Esophagus muscularis mucosa (tissue), 4 donors: ENCODE results near the gene CPAMD8. TPM values are rescaled to one million over a fixed set of nuclear protein-coding genes. Genes with fewer than 3 reads are reported as not detected.
"Not testable (repeated sequence)": the region's sequence is repeated elsewhere in the genome, so short reads cannot be mapped to it uniquely, and the experiment has no call there.

Experiments
- DNase-seq: peaks from one replicate; pipeline ENCODE4 v3.0.0-alpha.2; 2017; ENCODE audit errors: extremely low spot score
- H3K27ac ChIP-seq, 4 donors: fragments of 200-600 bp; sonication (generic); replicated peaks in 1 of 4; 1 replicate in 3 of 4; 2 replicates in 1 of 4; pipeline ENCODE4 v1.5.1; 2016 to 2019; ENCODE audit warnings: mild to moderate bottlenecking in 1 of 4
- H3K27me3 ChIP-seq, 4 donors: fragments of 200-600 bp; sonication (generic); one replicate each; pipeline versions ENCODE4 v1.5.1 to v1.6.0; 2016 to 2019
- H3K36me3 ChIP-seq, 4 donors: fragments of 200-600 bp; sonication (generic); one replicate each; pipeline ENCODE4 v1.5.1; 2016 to 2019
- H3K4me1 ChIP-seq, 4 donors: fragments of 200-600 bp; sonication (generic); one replicate each; pipeline ENCODE4 v1.5.1; 2016 to 2019
- H3K4me3 ChIP-seq, 4 donors: fragments of 200-600 bp; sonication (generic); 1 replicate in 2 of 4; 2 replicates in 2 of 4; pipeline ENCODE4 v1.5.1; 2016 to 2019; ENCODE audit warnings: mild to moderate bottlenecking in 4 of 4, moderate library complexity in 1 of 4
- H3K9me3 ChIP-seq, 4 donors: fragments of 200-600 bp; sonication (generic); 1 replicate in 3 of 4; 2 replicates in 1 of 4; pipeline ENCODE4 v1.5.1; 2016 to 2019
- CTCF ChIP-seq, 3 experiments: fragments of 200-600 bp in 2 of 3; fragments of 450-650 bp in 1 of 3; sonication (generic) in 2 of 3; IDR thresholded peaks; one replicate each; pipeline ENCODE4 v1.5.1; 2017 to 2019; ENCODE audit warnings: antibody characterized with exemption in 3 of 3, mild to moderate bottlenecking in 2 of 3, moderate library complexity in 1 of 3
- EP300 ChIP-seq: sonication (generic); formaldehyde crosslinking; IDR thresholded peaks from one replicate; pipeline ENCODE4 v1.6.1; 2017; ENCODE audit warnings: antibody characterized with exemption
- POLR2A ChIP-seq: fragments of 450-650 bp; IDR thresholded peaks from one replicate; pipeline ENCODE4 v1.6.1; 2017; ENCODE audit warnings: antibody characterized with exemption, moderate library complexity, mild to moderate bottlenecking, low read depth
- POLR2AphosphoS5 ChIP-seq, 2 donors: sonication (generic); formaldehyde crosslinking; IDR thresholded peaks; one replicate each; pipeline ENCODE4 v1.6.1; 2017; ENCODE audit warnings: antibody characterized with exemption in 2 of 2
- WGBS: methylation state at CpG from one replicate; pipeline ENCODE4 v1.1.5; 2018; 5-methylcytosine and 5-hydroxymethylcytosine counted together
- intact Hi-C: fragments of 100-400 bp; cut with DNase I; formaldehyde crosslinking; loops from one replicate; pipeline ENCODE4 v1.15.1; 2023
- total RNA-seq, 4 donors: library from RNA; depleted of rRNA; stranded (reverse); fragments of >200 nt; gene quantifications; one replicate each; pipeline versions ENCODE4 v1.1.0 to v1.2.1, GENCODE V29; 2016

CPAMD8 gene
- total RNA-seq, 4 donors from 2014 or later = 9.6 to 21.0 (median 13.0) TPM

GRCh38 chr19:16970821-16971220 lies 55.8 kb downstream of the CPAMD8 start:
- Histone ChIP-seq H3K4me1 (no peaks in the 10 kb centered on the region), H3K4me3 (no peak overlapping the region), H3K9me3 (peaks cover 0 to 19% (median 17%) of the 10 kb centered on the region in 4 donors), H3K36me3 (peaks cover 0 to 19% (median 0%) of the 10 kb centered on the region in 4 donors), H3K27me3 (no peaks in the 10 kb centered on the region), H3K27ac (no peak overlapping the region)
- TF ChIP-seq POLR2AphosphoS5 (IDR thresholded peaks at IDR 0.05) (no peak), POLR2A (no peak), CTCF (IDR thresholded peaks at IDR 0.05) (no peak), EP300 (no peak)
- 82% methylated on average over 8 of the region's 8 CpGs for WGBS
- DNase-seq = no peak
- intact Hi-C loops = no loop called here

GRCh38 chr19:16969135-16969534 lies 57.5 kb downstream of the CPAMD8 start:
- intact Hi-C loops = no loop called here
- WGBS = 93% methylated on average over 1 of the region's 1 CpG
- DNase-seq = no peak
- Histone ChIP-seq H3K4me3 (no peak overlapping the region), H3K36me3 (peaks cover 0 to 19% (median 0%) of the 10 kb centered on the region in 4 donors), H3K9me3 (peaks cover 0 to 19% (median 17%) of the 10 kb centered on the region in 4 donors), H3K27ac (no peak overlapping the region), H3K27me3 (no peaks in the 10 kb centered on the region), H3K4me1 (no peaks in the 10 kb centered on the region)
- TF ChIP-seq POLR2AphosphoS5 (IDR thresholded peaks at IDR 0.05) (no peak), EP300 (no peak), POLR2A (no peak), CTCF (IDR thresholded peaks at IDR 0.05) (no peak)

GRCh38 chr19:16960996-16961822 lies 65.4 kb downstream of the CPAMD8 start:
- H3K9me3 ChIP-seq, DNase-seq, H3K4me3 ChIP-seq, H3K36me3 ChIP-seq, intact Hi-C loops, H3K27ac ChIP-seq: not testable (repeated sequence)
- Histone ChIP-seq H3K27me3 (peaks cover 0 to 20% (median 0%) of the 10 kb centered on the region in 4 donors), H3K4me1 (peaks cover 0 to 10% (median 4%) of the 10 kb centered on the region in 4 donors)
- WGBS = 64% methylated on average over 14 of the region's 20 CpGs

GRCh38 chr19:16958277-16958676 lies 68.3 kb downstream of the CPAMD8 start:
- H3K4me3 ChIP-seq, H3K36me3 ChIP-seq, H3K9me3 ChIP-seq, DNase-seq, intact Hi-C loops, H3K27ac ChIP-seq: not testable (repeated sequence)
- Histone ChIP-seq H3K27me3 (peaks cover 0 to 26% (median 0%) of the 10 kb centered on the region in 4 donors), H3K4me1 (peaks cover 0 to 10% (median 4%) of the 10 kb centered on the region in 4 donors)

GRCh38 chr19:16957855-16958254 lies 68.8 kb downstream of the CPAMD8 start:
- TF ChIP-seq EP300 (no peak), POLR2AphosphoS5 (IDR thresholded peaks at IDR 0.05) (no peak), CTCF (IDR thresholded peaks at IDR 0.05) (no peak)
- intact Hi-C loops = no loop called here
- Histone ChIP-seq H3K27ac (no peak overlapping the region), H3K4me1 (peaks cover 0 to 10% (median 4%) of the 10 kb centered on the region in 4 donors), H3K9me3 (peaks cover 0 to 5% (median 0%) of the 10 kb centered on the region in 4 donors), H3K27me3 (peaks cover 0 to 26% (median 0%) of the 10 kb centered on the region in 4 donors), H3K4me3 (no peak overlapping the region), H3K36me3 (no peaks in the 10 kb centered on the region)
- 86% methylated on average over 4 of the region's 4 CpGs for WGBS
- no peak for DNase-seq
